ENCODE data around the gene DNAH17.
A peak's percentile ranks its signal among the peaks of the same experiment; 100 is the strongest.

The DNAH17 gene

GRCh38 chr17:78539781-78540180 is 37.4 kb downstream of the DNAH17 start:
- H3K4me3 ChIP-seq (ENCODE audit: low read depth, low read length) = no peak overlapping the region
- TF ChIP-seq CTCF (IDR thresholded peaks at IDR 0.05; ENCODE audit: control insufficient read depth, extremely low read depth, insufficient read depth) = no peak
- DNase-seq (ENCODE audit: low read depth) = no peak

- no peak for DNase-seq (ENCODE audit: low read depth)
- no peak overlapping the region for H3K4me3 ChIP-seq (ENCODE audit: low read depth, low read length)
- no peak for TF ChIP-seq CTCF (IDR thresholded peaks at IDR 0.05; ENCODE audit: control insufficient read depth, extremely low read depth, insufficient read depth)
Observed at GRCh38 chr17:78538033-78538776, 39.0 kb downstream of the DNAH17 start.

GRCh38 chr17:78537217-78537860 is 39.9 kb downstream of the DNAH17 start:
- no peak for DNase-seq (ENCODE audit: low read depth)
- no peak overlapping the region for H3K4me3 ChIP-seq (ENCODE audit: low read depth, low read length)
- TF ChIP-seq CTCF (IDR thresholded peaks at IDR 0.05; ENCODE audit: control insufficient read depth, extremely low read depth, insufficient read depth) = no peak

GRCh38 chr17:78535273-78536197 is 41.7 kb downstream of the DNAH17 start:
- peak; percentile 87 for DNase-seq (ENCODE audit: low read depth)
- no peak for TF ChIP-seq CTCF (IDR thresholded peaks at IDR 0.05; ENCODE audit: control insufficient read depth, extremely low read depth, insufficient read depth)

GRCh38 chr17:78534492-78535272 is 42.5 kb downstream of the DNAH17 start:
- no peak overlapping the region for H3K4me3 ChIP-seq (ENCODE audit: low read depth, low read length)
- no peak for TF ChIP-seq CTCF (IDR thresholded peaks at IDR 0.05; ENCODE audit: control insufficient read depth, extremely low read depth, insufficient read depth)
- no peak for DNase-seq (ENCODE audit: low read depth)

More at GRCh38 chr17:78535273-78536197, 41.7 kb downstream of the DNAH17 start:
- H3K4me3 ChIP-seq (ENCODE audit: low read depth, low read length) = no peak overlapping the region

All from LNCaP clone FGC (cell line).